ENCODE data around the gene ARL15.
"Not testable (repeated sequence)": the region's sequence is repeated elsewhere in the genome, so short reads cannot be mapped to it uniquely, and the experiment has no call there.

ARL15 gene

DNA sequence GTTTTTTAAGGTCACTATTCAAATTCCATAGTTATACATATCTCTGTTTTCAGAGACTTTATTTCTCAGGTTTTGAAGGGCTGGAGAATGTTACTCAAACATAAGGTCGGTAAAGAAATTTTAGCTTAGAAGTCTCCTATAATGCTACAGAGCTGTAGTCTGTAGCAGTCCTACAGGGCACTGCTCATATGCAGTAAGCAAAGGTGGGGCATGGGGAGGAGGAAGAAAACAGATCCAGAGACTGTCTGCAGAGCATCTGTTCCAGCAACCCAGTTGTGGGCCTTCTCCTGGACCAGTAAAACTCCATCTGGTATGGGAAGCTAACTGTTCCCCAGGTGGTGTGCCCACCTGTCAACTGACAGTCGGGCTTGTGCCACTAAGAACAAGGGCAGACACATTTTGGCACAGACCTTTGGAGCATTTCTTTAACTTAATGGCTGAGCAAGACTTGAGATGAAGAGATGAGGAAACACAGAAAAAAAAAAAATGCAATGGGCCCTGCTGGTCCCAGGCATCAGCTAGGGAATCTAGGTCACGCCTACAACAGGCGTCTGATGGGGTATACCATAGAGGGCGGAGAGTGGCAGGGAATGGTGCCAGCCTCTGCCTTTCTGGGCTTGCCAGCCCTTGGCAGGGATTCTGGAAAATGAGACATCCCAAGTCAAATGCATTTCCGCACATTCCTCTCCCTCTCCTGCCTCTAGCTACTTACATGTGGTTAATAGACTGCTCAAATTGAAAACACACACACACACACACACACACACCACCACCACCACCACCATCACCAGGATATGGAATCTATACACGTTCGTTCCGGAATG lies 218.9 kb downstream of the ARL15 start:
- no peak for DNase-seq (ENCODE audit: low spot score)

DNA sequence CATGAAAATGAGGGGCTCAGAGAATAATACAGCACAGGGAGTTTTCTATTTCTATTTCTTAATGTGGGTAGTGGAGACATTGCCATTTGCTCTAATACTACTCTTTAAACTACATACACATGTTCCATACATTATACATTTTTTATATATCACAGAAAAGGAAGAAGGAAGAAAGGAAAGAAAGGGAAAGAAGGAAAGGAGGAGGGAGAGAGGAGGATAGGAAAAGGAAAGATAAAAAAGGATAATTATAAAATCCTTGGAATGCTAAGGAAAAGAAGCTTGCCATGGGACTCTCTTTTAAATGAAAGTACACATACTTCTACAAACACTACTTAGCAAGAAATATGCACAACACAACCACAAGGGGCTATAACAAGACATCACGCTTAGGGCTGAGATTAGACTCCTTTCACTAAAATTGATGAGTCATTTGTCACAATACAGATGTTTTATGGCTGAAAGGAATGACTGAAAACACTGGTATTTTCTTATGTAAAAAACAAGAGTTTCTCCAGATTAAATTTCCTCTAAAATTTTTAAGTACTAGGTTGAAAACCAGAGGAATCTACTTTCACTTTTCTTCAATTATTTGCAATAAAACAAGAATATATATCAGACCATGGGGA lies 219.8 kb downstream of the ARL15 start:
- peak; percentile 10 for DNase-seq (ENCODE audit: low spot score)

DNA sequence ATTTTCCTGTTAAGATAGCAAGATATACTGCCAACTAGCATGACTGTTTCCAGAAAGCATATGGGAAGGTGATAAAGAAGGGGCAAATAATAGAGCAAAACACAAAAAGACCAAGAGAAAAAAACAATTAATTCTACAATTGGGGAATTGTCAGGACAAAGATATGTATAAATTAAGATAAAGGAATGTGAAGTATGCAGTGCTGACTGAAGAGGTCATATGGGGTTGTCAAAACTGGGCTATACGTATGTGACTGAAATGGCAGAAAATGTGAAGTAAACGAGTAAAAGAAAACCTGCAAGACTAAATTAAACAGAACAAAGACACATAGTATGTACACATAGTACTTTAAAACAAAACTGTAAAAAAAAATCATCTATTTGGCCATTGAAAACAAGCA lies 222.3 kb downstream of the ARL15 start:
- DNase-seq (ENCODE audit: low spot score): no peak

DNA sequence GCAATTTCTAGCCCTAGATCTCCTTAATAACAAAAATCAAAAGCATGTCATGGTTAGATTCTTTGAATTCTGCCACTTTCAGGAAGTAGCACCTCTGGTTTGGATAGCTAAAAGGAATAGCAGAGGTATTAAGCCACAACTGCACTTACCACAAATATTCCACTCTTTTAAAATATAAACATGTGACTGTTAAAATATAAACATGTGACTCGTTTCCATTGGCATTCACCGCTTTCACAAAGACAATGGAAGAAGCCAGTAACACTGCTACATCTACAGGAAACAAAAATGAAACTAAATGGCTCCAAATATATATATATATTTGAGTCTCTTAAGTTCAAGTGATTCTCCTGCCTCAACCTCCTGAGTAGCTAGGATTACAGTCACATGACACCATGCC lies 222.9 kb downstream of the ARL15 start:
- DNase-seq (ENCODE audit: low spot score): peak; percentile 19

DNA sequence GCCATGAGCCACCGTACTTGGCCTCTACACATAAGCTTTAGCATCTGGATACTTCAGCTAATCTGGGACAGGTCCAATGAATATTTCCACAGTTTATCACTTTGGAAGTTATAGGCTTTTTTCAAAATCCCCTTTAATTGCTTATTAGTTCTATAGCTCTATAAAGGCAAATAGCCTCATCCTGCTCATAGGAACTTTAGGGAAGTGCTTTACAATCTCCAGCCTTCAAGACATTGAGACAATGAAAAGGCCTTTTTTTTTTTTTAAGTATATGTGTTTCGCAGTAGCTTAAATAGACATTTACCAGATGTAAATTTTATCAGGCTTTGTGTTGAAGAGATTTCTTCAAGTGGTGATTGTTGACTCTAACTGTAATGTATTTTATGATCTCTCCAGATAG lies 224.2 kb downstream of the ARL15 start:
- no peak for DNase-seq (ENCODE audit: low spot score)

DNA sequence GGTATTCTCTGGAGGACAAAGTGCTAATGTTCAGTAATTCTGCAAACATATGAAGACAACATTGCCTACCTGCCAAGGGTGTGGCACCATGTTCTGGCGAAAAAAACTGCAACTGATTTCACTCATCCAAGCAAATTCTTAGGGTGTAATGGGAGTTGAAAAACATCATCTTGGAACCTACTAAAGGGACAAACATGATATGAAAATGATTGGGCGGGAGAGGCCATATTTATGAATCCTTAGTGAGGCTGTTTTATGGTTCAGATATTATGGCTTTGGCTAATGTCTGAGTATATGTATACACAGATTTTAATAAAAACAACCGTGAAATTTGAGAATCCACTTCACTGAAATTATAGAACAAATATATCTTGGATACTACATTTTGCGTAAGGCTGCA lies 225.7 kb downstream of the ARL15 start:
- no peak for DNase-seq (ENCODE audit: low spot score)

DNA sequence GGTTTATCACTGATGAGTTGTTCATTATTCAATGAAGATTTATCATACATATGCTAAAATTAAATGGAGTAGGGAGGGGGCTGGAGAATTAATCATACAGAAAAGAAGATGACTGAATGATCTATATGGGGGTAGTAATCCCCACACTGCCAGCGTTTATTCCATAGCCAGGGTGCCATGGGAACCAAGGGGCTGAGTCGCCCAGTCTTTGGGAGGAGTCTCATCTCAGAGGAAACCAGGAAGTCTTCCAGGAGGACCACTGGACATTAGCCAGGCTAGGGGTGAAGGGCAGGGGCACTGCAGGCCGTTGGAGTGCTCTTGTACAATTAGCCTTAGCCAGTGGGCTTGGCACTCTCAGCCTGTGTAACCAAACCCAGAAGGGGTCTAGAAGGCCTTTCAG lies 226.5 kb downstream of the ARL15 start:
- no peak for DNase-seq (ENCODE audit: low spot score)

DNA sequence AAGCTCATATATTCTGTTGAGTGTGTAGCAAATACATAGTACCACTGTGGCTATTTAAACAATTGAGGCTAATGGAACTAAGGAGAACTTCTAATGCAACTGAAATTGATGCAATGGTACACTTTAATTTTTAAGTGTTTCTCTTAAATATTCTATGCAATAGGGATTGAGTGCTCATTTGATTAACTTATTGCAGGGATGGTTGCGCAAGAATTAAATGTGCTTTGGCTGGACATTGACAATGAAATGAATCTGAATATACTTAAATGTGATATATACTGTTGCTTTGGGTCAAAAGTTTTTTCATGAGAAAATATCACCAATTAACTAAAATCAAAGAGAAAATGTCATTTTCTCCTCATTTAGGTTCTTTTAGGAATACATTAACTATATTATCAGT lies 227.1 kb downstream of the ARL15 start:
- no peak for DNase-seq (ENCODE audit: low spot score)

DNA sequence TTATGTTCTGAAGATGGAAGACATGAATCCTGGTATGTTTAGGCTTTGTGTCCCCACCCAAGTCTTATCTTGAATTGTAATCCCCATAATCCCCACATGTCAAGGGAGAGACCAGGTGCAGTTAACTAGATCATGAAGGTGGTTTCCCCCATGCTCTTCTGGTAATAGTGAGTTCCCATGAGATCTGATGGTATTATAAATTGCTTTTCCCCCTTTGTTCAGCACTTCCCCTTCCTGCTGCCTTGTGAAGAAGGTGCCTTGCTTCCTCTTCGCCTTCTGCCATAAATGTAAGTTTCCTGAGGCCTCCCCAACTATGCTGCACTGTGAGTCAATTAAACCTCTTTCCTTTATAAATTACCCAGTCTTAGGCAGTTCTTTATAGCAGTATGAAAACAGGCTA lies 229.0 kb downstream of the ARL15 start:
- no peak for DNase-seq (ENCODE audit: low spot score)

DNA sequence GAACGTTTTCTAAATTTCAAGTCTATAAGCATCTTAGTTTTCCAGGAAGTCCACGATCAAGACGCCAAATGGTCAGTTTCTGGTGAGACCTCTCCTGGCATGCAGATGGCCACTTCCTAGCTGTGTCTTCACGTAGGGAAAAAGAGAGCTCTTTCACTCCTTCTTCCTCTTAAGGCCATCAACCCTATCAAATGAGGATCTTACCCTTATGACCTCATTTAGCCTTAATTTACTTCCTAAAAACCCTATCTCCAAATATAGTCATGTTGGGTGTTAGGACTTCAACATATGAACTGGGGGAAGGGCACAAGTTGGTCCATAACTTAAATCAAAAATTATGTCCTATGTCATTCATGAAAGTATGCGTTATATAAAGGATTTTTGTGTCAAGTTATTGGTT lies 229.5 kb downstream of the ARL15 start:
- no peak for DNase-seq (ENCODE audit: low spot score)

DNA sequence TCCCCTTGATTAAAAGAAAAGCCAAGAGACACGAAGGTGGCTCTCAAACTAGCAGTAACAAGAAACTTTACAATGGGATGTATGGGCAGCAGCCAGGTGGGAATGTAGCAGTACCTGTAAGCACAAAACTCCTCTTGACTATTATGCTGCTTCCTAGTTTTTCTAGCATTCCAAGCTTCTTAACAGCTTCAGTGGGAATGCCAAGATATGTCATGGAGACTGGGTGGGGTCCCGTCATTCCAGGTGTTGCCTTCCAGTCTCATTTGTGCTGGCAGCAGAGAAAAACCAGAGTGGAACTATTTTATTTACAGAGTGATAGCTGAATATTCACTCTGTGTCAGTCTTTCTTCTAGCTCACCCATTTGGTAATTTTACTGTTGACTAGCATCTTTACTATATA lies 236.6 kb downstream of the ARL15 start:
- DNase-seq (ENCODE audit: low spot score): no peak

DNA sequence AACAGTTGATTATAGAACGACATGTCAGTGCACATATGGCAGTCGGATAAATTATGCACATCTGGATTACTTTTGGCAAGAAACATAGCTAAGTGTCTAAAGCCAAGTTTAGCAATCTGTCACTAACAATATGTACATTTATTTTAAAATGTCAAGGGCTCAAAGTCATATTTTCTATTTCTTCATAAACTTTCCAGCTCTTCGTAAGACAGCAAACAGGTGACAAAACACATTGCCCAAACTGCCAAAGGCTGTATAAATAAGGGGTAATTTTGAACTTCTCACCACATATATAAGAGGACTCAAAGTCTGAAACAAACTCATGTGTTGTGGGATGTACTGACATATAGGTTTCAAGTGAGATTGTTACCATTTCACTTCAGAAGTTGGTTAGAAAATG lies 237.2 kb downstream of the ARL15 start:
- DNase-seq (ENCODE audit: low spot score): no peak

DNA sequence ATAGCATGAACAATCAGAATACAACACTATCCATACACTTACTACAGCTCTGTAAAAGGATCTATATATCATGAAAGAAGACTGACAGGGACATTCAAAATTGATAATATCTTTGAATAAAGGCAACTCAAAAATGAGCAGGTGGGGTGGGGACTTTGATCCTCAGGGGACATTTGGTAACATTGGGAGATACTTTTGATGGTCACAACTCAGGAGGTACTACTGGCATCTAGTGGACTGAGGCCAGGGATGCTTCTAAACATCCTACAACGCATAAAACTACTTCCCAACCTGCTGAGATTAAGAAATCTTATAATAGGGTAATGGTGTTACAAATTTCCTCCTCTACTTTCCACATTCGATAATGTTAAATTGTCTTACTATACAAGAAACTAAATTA lies 243.9 kb downstream of the ARL15 start:
- no peak for DNase-seq (ENCODE audit: low spot score)

DNA sequence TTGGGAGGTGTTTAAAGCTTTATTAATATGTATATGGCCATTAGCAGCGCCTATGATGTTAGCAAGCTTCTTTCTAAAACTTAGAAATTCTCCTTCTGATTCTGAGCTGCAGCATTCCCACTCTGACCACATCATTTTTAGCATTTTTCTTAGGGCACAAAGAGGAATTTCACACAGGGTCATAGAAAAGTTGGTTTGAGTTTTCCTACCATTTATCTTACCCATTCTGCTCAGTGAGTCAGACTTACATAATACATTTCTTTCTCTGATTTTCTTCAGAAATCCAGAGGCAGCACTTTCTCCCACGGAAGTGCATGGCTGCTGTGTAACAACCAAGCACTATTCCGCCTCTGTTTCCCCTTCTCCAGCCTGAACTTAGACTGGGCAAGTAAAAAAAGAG lies 246.6 kb downstream of the ARL15 start:
- no peak for DNase-seq (ENCODE audit: low spot score)

DNA sequence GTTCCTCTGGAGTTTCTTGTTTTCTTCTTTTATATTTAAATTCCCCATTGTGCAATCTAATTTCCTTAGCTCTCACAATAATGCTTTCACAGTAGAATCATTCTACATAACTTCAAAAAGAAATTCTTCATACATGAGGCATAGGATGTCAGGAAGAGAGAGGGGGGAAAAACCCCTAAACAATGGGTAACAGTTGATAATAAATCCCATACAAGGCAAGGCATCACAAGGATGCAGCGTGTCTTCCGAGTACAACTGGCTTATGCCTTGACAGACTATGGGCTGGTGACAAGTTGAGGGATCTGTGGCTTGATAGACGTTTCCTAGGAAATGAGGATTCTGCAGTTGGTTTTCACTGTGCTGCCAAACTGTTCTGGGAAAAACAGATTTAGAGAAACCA lies 247.4 kb downstream of the ARL15 start:
- peak; percentile 44 for DNase-seq (ENCODE audit: low spot score)

DNA sequence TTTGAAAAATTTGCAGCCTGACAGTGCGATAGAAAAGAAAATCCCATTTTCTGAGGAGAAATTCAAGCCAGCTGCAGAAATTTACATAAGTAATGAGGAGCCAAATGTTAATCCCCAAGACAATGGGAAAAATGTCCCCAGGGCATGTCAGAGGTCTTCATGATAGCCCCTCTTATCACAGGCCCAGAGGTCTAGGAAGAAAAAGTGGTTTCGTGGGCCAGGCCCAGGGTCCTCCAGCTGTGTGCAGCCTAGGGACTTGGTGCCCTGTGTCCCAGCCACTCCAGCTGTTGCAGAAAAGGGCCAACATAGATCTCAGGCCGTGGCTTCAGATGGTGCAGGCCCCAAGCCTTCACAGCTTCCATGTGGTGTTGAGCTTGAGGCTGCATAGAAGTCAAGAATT lies 249.5 kb downstream of the ARL15 start:
- DNase-seq (ENCODE audit: low spot score): not testable (repeated sequence)

DNA sequence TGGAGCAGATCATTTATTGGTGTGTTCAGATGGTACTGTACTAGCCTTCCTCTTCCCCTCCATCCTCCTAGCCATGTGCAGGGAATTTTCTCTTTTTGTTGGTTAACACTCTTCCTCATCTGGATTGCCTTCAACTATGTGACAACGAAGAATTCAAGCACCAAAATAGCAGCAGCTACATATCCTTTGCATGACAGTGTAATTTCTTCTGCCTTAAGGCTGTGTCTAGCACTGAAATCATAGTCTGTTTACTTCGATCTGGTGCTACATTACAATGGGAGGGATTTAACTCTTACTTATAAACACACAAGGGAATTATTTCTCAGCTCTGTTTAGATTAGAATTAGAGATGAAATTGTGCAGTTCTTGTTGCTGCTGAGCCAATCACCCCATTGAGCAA lies 260.4 kb downstream of the ARL15 start:
- DNase-seq (ENCODE audit: low spot score): no peak

DNA sequence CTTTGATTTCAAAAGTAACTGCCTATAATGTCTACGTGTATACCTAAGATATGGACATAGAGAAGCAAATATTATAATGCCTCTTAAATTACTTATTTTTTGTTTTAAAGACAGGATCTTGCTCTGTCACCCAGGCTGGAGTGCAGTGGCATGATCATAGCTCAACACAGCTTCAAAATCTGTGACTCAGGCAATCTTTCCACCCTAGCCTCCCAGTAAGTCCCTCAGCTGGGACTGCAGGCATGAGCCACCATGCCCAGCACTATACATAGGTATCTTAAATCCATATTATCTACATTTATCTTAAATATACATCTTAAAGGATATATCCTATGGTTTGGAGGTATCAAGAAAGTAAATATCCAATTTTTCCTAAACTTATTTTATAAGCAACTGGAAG lies 261.2 kb downstream of the ARL15 start:
- no peak for DNase-seq (ENCODE audit: low spot score)

DNA sequence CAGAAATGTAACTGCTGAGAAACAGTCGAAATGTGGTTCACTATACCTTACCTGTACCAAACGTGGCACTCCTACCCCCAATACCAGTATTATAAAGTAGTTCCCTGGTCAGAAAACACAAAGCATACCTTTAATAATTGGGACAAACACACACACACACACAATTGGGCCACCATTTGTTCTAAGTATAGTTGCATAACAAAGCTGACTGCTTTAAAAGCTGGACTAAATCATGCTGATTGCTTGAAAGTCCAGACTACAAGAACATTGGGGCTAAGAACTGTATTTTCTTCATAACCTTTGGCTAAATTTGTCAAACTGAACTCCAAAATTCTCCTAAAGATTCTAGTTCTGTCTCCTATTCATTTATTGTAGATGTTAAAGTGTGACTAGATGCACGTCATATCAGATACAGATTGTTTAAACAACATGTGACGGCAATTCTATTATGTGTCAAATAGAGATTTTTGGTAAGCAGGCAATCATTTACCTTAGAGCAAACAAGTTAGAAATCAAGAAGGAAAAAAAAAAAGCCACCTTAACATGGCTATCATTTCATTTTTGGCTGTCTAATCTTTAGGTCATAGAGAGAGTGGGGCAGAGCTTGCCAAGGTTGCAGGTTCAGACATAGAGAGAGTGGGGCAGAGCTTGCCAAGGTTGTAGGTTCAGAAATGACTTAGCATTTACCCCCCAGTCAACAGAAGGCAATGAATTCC lies 265.1 kb downstream of the ARL15 start:
- no peak for DNase-seq (ENCODE audit: low spot score)

DNA sequence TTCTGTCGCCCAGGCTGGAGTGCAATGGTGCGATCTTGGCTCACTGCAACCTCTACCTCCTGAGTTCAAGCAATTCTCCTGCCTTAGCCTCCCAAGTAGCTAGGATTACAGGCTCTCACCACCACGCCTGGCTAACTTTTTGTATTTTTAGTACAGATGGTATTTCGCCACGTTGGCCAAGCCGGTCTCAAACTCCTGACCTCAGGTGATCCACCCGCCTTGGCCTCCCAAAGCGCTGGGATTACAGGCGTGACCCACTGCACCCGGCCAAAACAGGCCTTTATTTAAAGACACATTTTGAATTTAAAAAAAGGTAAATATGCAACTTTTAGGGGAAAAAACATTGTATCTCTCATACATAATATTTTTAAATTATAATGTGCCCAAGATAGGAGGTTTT lies 266.1 kb downstream of the ARL15 start:
- DNase-seq (ENCODE audit: low spot score): not testable (repeated sequence)

DNA sequence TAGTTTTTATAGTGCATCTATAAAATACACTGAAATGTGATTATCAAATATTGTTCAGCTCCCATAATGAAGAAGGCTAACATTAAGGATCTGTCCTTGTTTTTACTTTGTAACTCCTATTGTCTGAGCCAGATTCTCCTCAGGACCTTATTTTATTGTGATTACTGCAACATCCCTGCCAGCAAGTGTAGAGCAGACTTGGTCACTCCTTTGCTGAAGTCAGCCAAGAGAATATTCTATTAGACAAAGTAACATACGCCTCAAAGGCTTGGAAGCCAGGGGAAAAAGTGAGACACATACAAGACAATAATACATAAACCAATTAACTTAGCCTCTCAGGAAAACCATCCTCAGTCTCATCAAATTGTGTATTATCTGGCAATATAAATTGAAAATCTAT lies 269.6 kb downstream of the ARL15 start:
- no peak for DNase-seq (ENCODE audit: low spot score)

DNA sequence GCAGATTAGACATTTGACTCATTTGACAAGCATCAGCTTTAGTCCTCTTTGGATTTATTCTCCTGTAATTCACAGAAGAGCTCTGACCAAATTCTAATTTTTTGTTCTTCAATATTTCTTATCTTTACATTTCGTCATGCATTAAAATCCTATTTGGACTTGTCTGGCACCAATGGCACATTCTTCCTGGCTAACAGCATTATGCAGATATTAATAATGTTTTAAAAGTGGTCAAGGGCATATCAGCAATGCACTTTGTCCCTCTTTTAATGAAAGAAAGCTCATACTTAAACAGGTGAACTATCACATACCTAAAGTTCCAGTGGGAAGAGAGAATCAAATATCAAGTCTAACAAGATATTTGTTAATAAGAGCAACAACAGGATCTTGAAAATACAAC lies 270.4 kb downstream of the ARL15 start:
- DNase-seq (ENCODE audit: low spot score): no peak

DNA sequence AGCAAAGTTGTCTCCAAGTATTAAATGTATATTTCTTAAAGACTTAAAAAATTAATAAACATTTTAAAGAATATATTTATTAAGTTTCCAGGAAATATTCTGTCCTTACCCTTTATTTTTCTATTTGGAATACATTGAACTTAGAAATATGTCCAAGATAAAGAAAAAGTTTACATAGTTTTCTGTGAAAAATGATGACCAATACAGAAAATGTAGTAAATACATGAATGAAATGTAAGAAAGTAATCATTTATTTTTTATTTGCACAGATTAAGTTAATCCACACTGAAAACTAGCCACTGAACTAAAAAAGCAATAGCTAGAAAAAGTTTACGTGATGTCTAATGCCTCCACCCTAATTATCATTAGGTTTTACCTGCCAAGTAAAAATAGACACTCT lies 273.2 kb downstream of the ARL15 start:
- DNase-seq (ENCODE audit: low spot score): no peak

Data from kidney capillary endothelial cell (primary cell).